Neural cell (in vitro differentiated cells): ENCODE results near the gene DBNDD2. TPM values are rescaled to one million over a fixed set of nuclear protein-coding genes. Genes with fewer than 3 reads are reported as not detected.

Experiments
- H2AFZ ChIP-seq: fragments of 200-600, 300-800 bp; sonication (generic), shearing (Covaris generic); 2 replicates; pipeline ENCODE4 v1.6.0; 2014; ENCODE audit warnings: low read depth, mild to moderate bottlenecking, antibody characterized with exemption, low read length, moderate library complexity
- H3F3A ChIP-seq: fragments of 200-600 bp; shearing (Covaris generic); 2 replicates; pipeline ENCODE4 v1.6.1; 2016; ENCODE audit warnings: mild to moderate bottlenecking, moderate library complexity, mixed read lengths, antibody characterized with exemption, low read length; ENCODE audit not compliant: insufficient read depth, poor library complexity, severe bottlenecking
- H3K27ac ChIP-seq: fragments of 200-600, 300-800 bp; sonication (generic), shearing (Covaris generic); 2 replicates; pipeline ENCODE4 v1.5.1; 2014; ENCODE audit warnings: mild to moderate bottlenecking, low read length, moderate library complexity
- H3K27me3 ChIP-seq: fragments of 300-800, 200-600 bp; sonication (generic), shearing (Covaris generic); 2 replicates; pipeline ENCODE4 v1.6.0; 2014; ENCODE audit warnings: mild to moderate bottlenecking, low read depth, low read length, moderate library complexity; ENCODE audit not compliant: insufficient read depth
- H3K36me3 ChIP-seq: fragments of 300-800, 200-600 bp; sonication (generic), shearing (Covaris generic); 2 replicates; pipeline ENCODE4 v1.5.1; 2014; ENCODE audit warnings: mild to moderate bottlenecking, antibody characterized with exemption, low read length, moderate library complexity; ENCODE audit not compliant: insufficient read depth
- H3K4me2 ChIP-seq: fragments of 300-800, 200-600 bp; sonication (generic), shearing (Covaris generic); 2 replicates; pipeline ENCODE4 v1.6.0; 2014; ENCODE audit warnings: mild to moderate bottlenecking, low read length
- H3K4me3 ChIP-seq: fragments of 300-800, 200-600 bp; sonication (generic), shearing (Covaris generic); 2 replicates; pipeline ENCODE4 v1.5.1; 2014; ENCODE audit warnings: mild to moderate bottlenecking, low read length, moderate library complexity
- H3K79me2 ChIP-seq: fragments of 200-600 bp; shearing (Covaris generic); replicated peaks from 2 replicates; pipeline ENCODE4 v1.6.0; 2014; ENCODE audit warnings: mild to moderate bottlenecking, low read length, moderate library complexity; ENCODE audit not compliant: insufficient read depth
- H3K9ac ChIP-seq: fragments of 300-800, 200-600 bp; sonication (generic), shearing (Covaris generic); 2 replicates; pipeline ENCODE4 v1.6.1; 2016; ENCODE audit warnings: mild to moderate bottlenecking, low read length, mixed read lengths
- H3K9me2 ChIP-seq: fragments of 200-600 bp; shearing (Covaris generic); 2 replicates; pipeline ENCODE4 v1.6.1; 2016; ENCODE audit warnings: mild to moderate bottlenecking, low read length, mixed read lengths; ENCODE audit not compliant: insufficient read depth
- H3K9me3 ChIP-seq: fragments of 200-600, 300-800 bp; sonication (generic), shearing (Covaris generic); 2 replicates; pipeline ENCODE4 v1.6.1; 2016; ENCODE audit warnings: mild to moderate bottlenecking, mixed run types, low read length, moderate library complexity, mixed read lengths
- H4K20me1 ChIP-seq: fragments of 200-600 bp; shearing (Covaris generic); 2 replicates; pipeline ENCODE4 v1.6.1; 2016; ENCODE audit warnings: mild to moderate bottlenecking, mixed run types; ENCODE audit not compliant: insufficient read depth
- CTCF ChIP-seq: fragments of 450-650 bp; IDR thresholded peaks from 2 replicates; pipeline ENCODE4 v1.5.1; 2014; ENCODE audit warnings: antibody characterized with exemption, mild to moderate bottlenecking, moderate library complexity; ENCODE audit not compliant: poor library complexity, severe bottlenecking
- EP300 ChIP-seq: fragments of 450-650 bp; conservative IDR thresholded peaks from 2 replicates; pipeline ENCODE4 v1.6.1; 2014; ENCODE audit warnings: antibody characterized with exemption, mild to moderate bottlenecking, moderate library complexity; ENCODE audit not compliant: poor library complexity, severe bottlenecking
- EZH2 ChIP-seq: fragments of 200-600, 300-800 bp; shearing (Covaris generic), sonication (generic); IDR thresholded peaks from 2 replicates; pipeline ENCODE4 v1.6.1; 2014; ENCODE audit warnings: antibody characterized with exemption, low read length, borderline replicate concordance, mild to moderate bottlenecking; ENCODE audit not compliant: insufficient read depth, poor library complexity, severe bottlenecking
- MXI1 ChIP-seq: fragments of 450-650 bp; conservative IDR thresholded peaks from 2 replicates; pipeline ENCODE4 v1.6.1; 2014; ENCODE audit warnings: antibody characterized with exemption, mild to moderate bottlenecking; ENCODE audit not compliant: poor library complexity, severe bottlenecking
- POLR2AphosphoS5 ChIP-seq: IDR thresholded peaks from 2 replicates; pipeline ENCODE4 v1.6.1; 2012
- RAD21 ChIP-seq: fragments of 450-650 bp; conservative IDR thresholded peaks from 2 replicates; pipeline ENCODE4 v1.6.1; 2014; ENCODE audit warnings: antibody characterized with exemption, mild to moderate bottlenecking, moderate library complexity
- REST ChIP-seq: IDR thresholded peaks from 2 replicates; pipeline ENCODE4 v1.6.1; 2012; ENCODE audit warnings: borderline replicate concordance
- SMC3 ChIP-seq: fragments of 450-650 bp; conservative IDR thresholded peaks from 2 replicates; pipeline ENCODE4 v1.6.1; 2014; ENCODE audit warnings: antibody characterized with exemption, mild to moderate bottlenecking, moderate library complexity; ENCODE audit not compliant: poor library complexity
- TAF1 ChIP-seq: IDR thresholded peaks from 2 replicates; pipeline ENCODE4 v1.6.1; 2012; ENCODE audit warnings: low read depth
- polyA plus RNA-seq: library from polyadenylated mRNA; depleted of rRNA; stranded (reverse); fragments of >200 nt; gene quantifications from 2 replicates; pipeline ENCODE4 v1.2.3, GENCODE V29; 2014

Gene DBNDD2
- polyA plus RNA-seq, 1 donor from 2014 or later = 9.1 TPM

- Histone ChIP-seq H2AFZ (no peak overlapping the region), H3F3A (no peaks in the 10 kb centered on the region), H3K9me3 (no peaks in the 10 kb centered on the region), H3K79me2 (peaks cover 9% of the 10 kb centered on the region), H4K20me1 (no peaks in the 10 kb centered on the region), H3K4me3 (no peak overlapping the region), H3K36me3 (no peaks in the 10 kb centered on the region), H3K27me3 (no peaks in the 10 kb centered on the region), H3K27ac (no peak overlapping the region), H3K9ac (no peak overlapping the region), H3K4me2 (no peak overlapping the region), H3K9me2 (no peaks in the 10 kb centered on the region)
- TF ChIP-seq MXI1 (no peak), TAF1 (no peak), EZH2 (no peak), SMC3 (no peak), CTCF (no peak), RAD21 (no peak), REST (no peak), EP300 (no peak), POLR2AphosphoS5 (no peak)
These were observed 4.6 kb downstream of the DBNDD2 start for GRCh38 chr20:45412653-45413052.

- no peak for TF ChIP-seq MXI1
- TF ChIP-seq POLR2AphosphoS5 = no peak
- no peak for TF ChIP-seq CTCF
- no peak for TF ChIP-seq TAF1
- no peak for TF ChIP-seq RAD21
- TF ChIP-seq EZH2 = no peak
- TF ChIP-seq EP300 = no peak
- no peak for TF ChIP-seq REST
- TF ChIP-seq SMC3 = no peak
- H3K9me2 ChIP-seq = no peaks in the 10 kb centered on the region
- no peak overlapping the region for H3K4me3 ChIP-seq
- H3F3A ChIP-seq = no peaks in the 10 kb centered on the region
- no peaks in the 10 kb centered on the region for H3K36me3 ChIP-seq
- no peaks in the 10 kb centered on the region for H3K27me3 ChIP-seq
- no peak overlapping the region for H3K9ac ChIP-seq
- peaks cover 9% of the 10 kb centered on the region for H3K79me2 ChIP-seq
- H4K20me1 ChIP-seq = no peaks in the 10 kb centered on the region
- no peak overlapping the region for H2AFZ ChIP-seq
- no peak overlapping the region for H3K27ac ChIP-seq
- H3K9me3 ChIP-seq = no peaks in the 10 kb centered on the region
- H3K4me2 ChIP-seq = no peak overlapping the region
These were observed 5.4 kb downstream of the DBNDD2 start for GRCh38 chr20:45413479-45413878.
